Measurements from ENCODE around the gene IGHMBP2. TPM values are rescaled to one million over a fixed set of nuclear protein-coding genes. Genes with fewer than 3 reads are reported as not detected.

Gene IGHMBP2
- total and polyA plus RNA-seq, 2 of the 8 experiments (the other 6 are each of a cell fraction or from before 2014, with no cell fraction given), result 8.4 to 17.6 TPM

DNA sequence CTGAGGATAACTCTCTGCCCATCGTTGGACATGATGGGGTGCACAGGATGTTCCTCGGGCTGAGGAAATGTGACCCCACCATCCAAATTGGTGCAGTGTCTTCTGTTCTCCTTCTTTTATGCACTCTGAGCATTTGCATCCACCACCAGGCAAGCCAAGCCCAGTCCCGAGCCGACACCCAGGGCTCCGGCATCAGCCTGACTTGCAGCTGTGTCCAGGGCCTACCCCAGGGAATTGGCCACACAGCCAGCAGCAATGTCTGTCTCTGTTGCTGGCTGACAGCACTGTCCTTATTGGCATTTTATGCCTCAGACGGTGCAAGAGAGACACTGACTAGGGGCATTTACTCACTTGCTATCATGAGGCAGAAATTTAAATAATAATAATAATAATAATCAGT is 36.6 kb upstream of the IGHMBP2 start:
- no peak overlapping the region for H2BK15ac ChIP-seq (ENCODE audit: low read length)
- H4K5ac ChIP-seq (ENCODE audit: insufficient read length, low read depth, low read length), result no peak overlapping the region
- 89% methylated on average over 6 of the region's 6 CpGs; no CpG with 5 or more reads in 1 of the 2 experiments for WGBS, 2 experiments (ENCODE audit: extremely low coverage in 1 of 2, insufficient coverage in 1 of 2, insufficient read length in 1 of 2, insufficient replicate concordance in 2 of 2, low coverage in 1 of 2, low lambda C conversion rate in 2 of 2, missing lambda C conversion rate in 1 of 2)
- no peak overlapping the region for H2AK5ac ChIP-seq (ENCODE audit: low read depth, low read length)
- no peak overlapping the region for H4K8ac ChIP-seq (ENCODE audit: extremely low read depth, insufficient read depth, low read length)
- no peaks in the 10 kb centered on the region for H3K23me2 ChIP-seq (ENCODE audit: low read depth, low read length)
- FAIRE-seq (no peak), DNase-seq (ENCODE audit: low read depth in 1 of 2, low spot score in 2 of 2) (no peak)
- H3K27me3 ChIP-seq (replicated peaks in 1 of 4; ENCODE audit: control insufficient read depth in 3 of 4, extremely low read depth in 1 of 4, insufficient read depth in 3 of 4, low read length in 3 of 4), result peaks cover 0 to 3% (median 0%) of the 10 kb centered on the region in 4 experiments; a peak in 2 of 7 replicates
- H2BK5ac ChIP-seq (ENCODE audit: low read depth, low read length), result no peak overlapping the region
- H2AFZ ChIP-seq (ENCODE audit: low read length), result no peak overlapping the region
- no peak overlapping the region for H2BK12ac ChIP-seq (ENCODE audit: low read depth, low read length)
- H3K9me3 ChIP-seq (ENCODE audit: insufficient read depth in 2 of 2, low read depth in 1 of 2, low read length in 1 of 2), result no peaks in the 10 kb centered on the region
- H3K4me3 ChIP-seq (ENCODE audit: extremely low read depth in 1 of 4, insufficient read depth in 2 of 4, low read depth in 3 of 4, low read length in 4 of 4), result no peak overlapping the region
- H3K79me2 ChIP-seq (ENCODE audit: control insufficient read depth in 1 of 2, insufficient read depth in 2 of 2, low read length in 2 of 2), result no peaks in the 10 kb centered on the region
- H2BK120ac ChIP-seq (replicated peaks; ENCODE audit: low read depth, low read length), result no peak overlapping the region
- ChIA-PET POLR2A (ENCODE audit: partially characterized antibody) (no interaction called here), CTCF (ENCODE audit: partially characterized antibody) (no interaction called here)
- no peak overlapping the region for H3K14ac ChIP-seq (ENCODE audit: insufficient read length)
- no peaks in the 10 kb centered on the region for H3K36me3 ChIP-seq (ENCODE audit: control insufficient read depth in 2 of 4, insufficient read depth in 4 of 4, low read length in 3 of 4)
- no peak overlapping the region for H2BK20ac ChIP-seq (ENCODE audit: low read length)
- H3K18ac ChIP-seq (ENCODE audit: extremely low read depth, low read length), result no peak overlapping the region
- no peak overlapping the region for H3K27ac ChIP-seq (ENCODE audit: low read depth, low read length)
- no peak overlapping the region for H3K9ac ChIP-seq (replicated peaks in 1 of 4; ENCODE audit: extremely low read depth in 1 of 4, low read depth in 3 of 4, low read length in 3 of 4)
- H3K4me2 ChIP-seq (ENCODE audit: insufficient read depth in 1 of 2, low read depth in 2 of 2, low read length in 2 of 2), result no peak overlapping the region
- no peak overlapping the region for H3K56ac ChIP-seq (replicated peaks; ENCODE audit: insufficient read length, low read depth, low read length)
- no peaks in the 10 kb centered on the region for H3K79me1 ChIP-seq (ENCODE audit: low read depth, low read length)
- no peak overlapping the region for H4K91ac ChIP-seq (replicated peaks; ENCODE audit: insufficient read length, low read length)
- no peak overlapping the region for H3K23ac ChIP-seq (ENCODE audit: insufficient read length)
- H3K4me1 ChIP-seq (replicated peaks in 1 of 4; ENCODE audit: control insufficient read depth in 3 of 4, insufficient read depth in 4 of 4, low read length in 3 of 4), result peaks cover 5 to 12% (median 6%) of the 10 kb centered on the region in 4 experiments; a peak in 6 of 7 replicates
- no peaks in the 10 kb centered on the region for H4K20me1 ChIP-seq (replicated peaks in 1 of 2; ENCODE audit: control insufficient read depth in 1 of 2, insufficient read depth in 2 of 2, low read length in 2 of 2)
- H3K4ac ChIP-seq (replicated peaks; ENCODE audit: insufficient read length, low read depth, low read length), result peak overlapping the region; percentile 37
- no peak for TF ChIP-seq RAD21 (IDR thresholded peaks at IDR 0.05 in 1 of 2, conservative IDR thresholded peaks at IDR 0.05 in 1 of 2; ENCODE audit: low read depth in 2 of 2, low read length in 2 of 2)
- TF ChIP-seq ZNF274 (IDR thresholded peaks at IDR 0.05; ENCODE audit: borderline replicate concordance, extremely low read depth, low read length), result no peak
- no peak for TF ChIP-seq RXRA (IDR thresholded peaks at IDR 0.05; ENCODE audit: insufficient read depth, low read depth, low read length)
- TF ChIP-seq, protein P1, sequence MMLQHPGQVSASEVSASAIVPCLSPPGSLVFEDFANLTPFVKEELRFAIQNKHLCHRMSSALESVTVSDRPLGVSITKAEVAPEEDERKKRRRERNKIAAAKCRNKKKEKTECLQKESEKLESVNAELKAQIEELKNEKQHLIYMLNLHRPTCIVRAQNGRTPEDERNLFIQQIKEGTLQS (IDR thresholded peaks at IDR 0.05; ENCODE audit: insufficient read depth, low read depth, low read length), result no peak
- no peak for TF ChIP-seq EZH2 (IDR thresholded peaks at IDR 0.05; ENCODE audit: low read depth, low read length, severe bottlenecking)
- TF ChIP-seq, protein P2, sequence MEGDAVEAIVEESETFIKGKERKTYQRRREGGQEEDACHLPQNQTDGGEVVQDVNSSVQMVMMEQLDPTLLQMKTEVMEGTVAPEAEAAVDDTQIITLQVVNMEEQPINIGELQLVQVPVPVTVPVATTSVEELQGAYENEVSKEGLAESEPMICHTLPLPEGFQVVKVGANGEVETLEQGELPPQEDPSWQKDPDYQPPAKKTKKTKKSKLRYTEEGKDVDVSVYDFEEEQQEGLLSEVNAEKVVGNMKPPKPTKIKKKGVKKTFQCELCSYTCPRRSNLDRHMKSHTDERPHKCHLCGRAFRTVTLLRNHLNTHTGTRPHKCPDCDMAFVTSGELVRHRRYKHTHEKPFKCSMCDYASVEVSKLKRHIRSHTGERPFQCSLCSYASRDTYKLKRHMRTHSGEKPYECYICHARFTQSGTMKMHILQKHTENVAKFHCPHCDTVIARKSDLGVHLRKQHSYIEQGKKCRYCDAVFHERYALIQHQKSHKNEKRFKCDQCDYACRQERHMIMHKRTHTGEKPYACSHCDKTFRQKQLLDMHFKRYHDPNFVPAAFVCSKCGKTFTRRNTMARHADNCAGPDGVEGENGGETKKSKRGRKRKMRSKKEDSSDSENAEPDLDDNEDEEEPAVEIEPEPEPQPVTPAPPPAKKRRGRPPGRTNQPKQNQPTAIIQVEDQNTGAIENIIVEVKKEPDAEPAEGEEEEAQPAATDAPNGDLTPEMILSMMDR (IDR thresholded peaks at IDR 0.05; ENCODE audit: control extremely low read depth in 1 of 3, insufficient read depth in 1 of 3, low read depth in 1 of 3, low read length in 3 of 3), result no peak
- no peak for TF ChIP-seq CTBP2 (IDR thresholded peaks at IDR 0.05; ENCODE audit: borderline replicate concordance, insufficient read depth, insufficient read length, low read length)
- TF ChIP-seq RFX5 (IDR thresholded peaks at IDR 0.05; ENCODE audit: borderline replicate concordance, low read depth, low read length), result no peak
- no peak for TF ChIP-seq JUN (IDR thresholded peaks at IDR 0.05; ENCODE audit: low read depth, low read length)

Measured in H1 (cell line).